K562 (cell line): ENCODE data around the gene RTL1. TPM values are rescaled to one million over a fixed set of nuclear protein-coding genes. Genes with fewer than 3 reads are reported as not detected.

Experiments used
- BCOR ChIP-seq: fragments of 450-650 bp; IDR thresholded peaks from 2 replicates; pipeline ENCODE4 v1.6.1; 2016
- CHD2 ChIP-seq: IDR thresholded peaks from 2 replicates; pipeline ENCODE4 v1.6.1; 2011; ENCODE audit warnings: low read depth, low read length
- E2F8 ChIP-seq: fragments of 450-650 bp; IDR thresholded peaks from 2 replicates; pipeline ENCODE4 v1.7.1; 2018; ENCODE audit warnings: mild to moderate bottlenecking, low read depth; ENCODE audit not compliant: partially characterized antibody
- GTF2E2 ChIP-seq: fragments of 200-800 bp; sonication (Bioruptor generic); IDR thresholded peaks from 2 replicates; pipeline ENCODE4 v1.6.1; 2016; ENCODE audit warnings: missing genetic modification characterization, missing compliant biosample characterization
- HBP1 ChIP-seq: fragments of 450-650 bp; formaldehyde crosslinking; IDR thresholded peaks from 2 replicates; pipeline ENCODE4 v1.4.0; 2022; ENCODE audit warnings: missing genetic modification characterization
- MAFF ChIP-seq: IDR thresholded peaks from 2 replicates; pipeline ENCODE4 v1.6.1; 2012; ENCODE audit warnings: low read length, improper control_type of control experiment
- MEF2D ChIP-seq: conservative IDR thresholded peaks from 2 replicates; pipeline ENCODE4 v1.6.1; 2016; ENCODE audit warnings: low read depth, missing genetic modification characterization, missing compliant biosample characterization
- NR2F6 ChIP-seq: fragments of 450-650 bp; formaldehyde crosslinking; IDR thresholded peaks from 2 replicates; pipeline ENCODE4 v1.4.0; 2020; ENCODE audit warnings: mild to moderate bottlenecking
- PML ChIP-seq: IDR thresholded peaks from 2 replicates; pipeline ENCODE4 v1.6.1; 2012; ENCODE audit warnings: low read length, inconsistent platforms
- ZC3H11A ChIP-seq: IDR thresholded peaks from 2 replicates; pipeline ENCODE4 v1.6.1; 2012; ENCODE audit warnings: low read depth, low read length, improper control_type of control experiment
- ZNF146 ChIP-seq: IDR thresholded peaks from one replicate; pipeline ENCODE4 v1.6.1; 2018; ENCODE audit warnings: missing compliant biosample characterization; ENCODE audit not compliant: unreplicated experiment
- ZNF253 ChIP-seq: fragments of 250-450 bp; sonication (Bioruptor Pico); conservative IDR thresholded peaks from 2 replicates; pipeline ENCODE4 v1.6.1; 2021; ENCODE audit warnings: mild to moderate bottlenecking
- ZNF384 ChIP-seq: IDR thresholded peaks from 2 replicates; pipeline ENCODE4 v1.6.1; 2012; ENCODE audit warnings: low read depth, low read length, improper control_type of control experiment
- ZNF561 ChIP-seq: fragments of 450-650 bp; formaldehyde crosslinking; conservative IDR thresholded peaks from 2 replicates; pipeline ENCODE4 v1.4.0; 2020; ENCODE audit warnings: mild to moderate bottlenecking, moderate library complexity
- polyA plus RNA-seq, 8 experiments: library from polyadenylated mRNA; depleted of rRNA in 4 of 8; stranded (reverse) in 5 of 8; unstranded in 3 of 8; fragments of >200 nt; fragmentation: Nextera tagmentation in 2 of 8; fragmentation: Illumina TruSeq in 1 of 8; extraction: Ambion mirVana in 2 of 8; extraction: Trizol in 1 of 8; gene quantifications; 2 replicates each; pipeline versions ENCODE4 v1.2.1 to v1.2.3, GENCODE V29; 2011 to 2014; ENCODE audit warnings: inconsistent platforms in 1 of 8, missing spikeins in 1 of 8
- total RNA-seq, 7 experiments: library from RNA; depleted of rRNA in 6 of 7; stranded (reverse); fragments of >200 nt in 6 of 7; fragmentation: Illumina TruSeq in 2 of 7; extraction: Trizol in 2 of 7; gene quantifications; 2 replicates each; pipeline versions ENCODE4 v1.2.1 to v1.2.3, GENCODE V29; 2011 to 2021; ENCODE audit warnings: low replicate concordance in 1 of 7
- TF ChIP-seq, protein P1 (sequence below): fragments of 450-650 bp; IDR thresholded peaks from 2 replicates; pipeline ENCODE4 v1.6.1; 2014; ENCODE audit warnings: low read depth, mild to moderate bottlenecking, moderate library complexity, borderline replicate concordance
- TF ChIP-seq, protein P2 (sequence below): fragments of 250-450 bp; sonication (Bioruptor Pico); IDR thresholded peaks from 2 replicates; pipeline ENCODE4 v1.4.0; 2020; ENCODE audit warnings: mild to moderate bottlenecking, moderate library complexity
- TF ChIP-seq, protein P3 (sequence below): sonication (generic); formaldehyde crosslinking; IDR thresholded peaks from 2 replicates; pipeline ENCODE4 v1.8.0; 2022; ENCODE audit warnings: mild to moderate bottlenecking, missing genetic modification reagents

Gene RTL1
- total and polyA plus RNA-seq, 9 of the 15 experiments (the other 6 are each of a cell fraction or from before 2014, with no cell fraction given): not detected

DNA sequence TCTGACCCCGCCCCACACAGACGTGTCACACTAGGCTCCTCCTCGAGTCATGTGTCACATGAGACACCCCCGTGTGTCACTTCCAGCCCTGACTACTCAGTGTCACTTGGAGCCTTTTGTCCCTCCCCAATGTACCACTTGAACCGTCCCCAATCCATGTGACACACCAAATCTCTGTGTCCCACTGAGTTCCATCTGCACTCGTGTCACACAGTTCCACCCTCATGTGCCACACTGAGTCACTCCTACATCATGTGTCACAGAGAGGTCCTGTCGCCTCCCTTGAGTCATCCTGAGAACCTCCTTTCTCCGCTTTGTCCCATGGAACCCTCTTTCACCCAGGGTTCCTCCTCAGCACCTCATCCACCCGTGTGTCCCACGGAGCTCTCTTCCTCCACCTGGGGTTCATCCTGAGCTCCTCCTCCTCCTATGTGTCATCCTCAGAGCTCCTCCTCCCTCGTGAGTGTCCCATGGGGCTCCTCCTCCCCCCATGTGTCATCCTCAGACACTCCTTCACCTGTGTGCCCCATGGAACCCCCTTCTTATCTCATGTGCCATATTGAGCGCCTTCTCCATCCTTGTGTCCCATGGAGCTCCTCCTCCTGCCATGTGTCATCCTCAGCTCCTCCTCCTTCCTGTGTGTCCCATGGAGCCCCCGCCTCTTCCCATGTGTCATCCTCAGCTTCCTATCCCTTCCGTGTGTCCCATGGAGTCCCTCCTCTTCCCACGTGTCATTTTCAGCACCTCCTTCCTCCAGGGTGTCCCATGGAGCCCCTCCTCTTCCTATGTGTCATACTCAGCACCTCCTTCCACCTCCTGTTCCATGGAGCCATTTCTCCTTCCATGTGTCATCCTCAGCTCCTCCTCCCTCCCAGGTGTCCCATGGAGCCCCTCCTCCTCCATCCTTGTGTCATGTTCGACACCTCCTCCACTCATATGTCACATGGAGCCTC, 32.0 kb downstream of the RTL1 start (continued):
- TF ChIP-seq, protein P1, sequence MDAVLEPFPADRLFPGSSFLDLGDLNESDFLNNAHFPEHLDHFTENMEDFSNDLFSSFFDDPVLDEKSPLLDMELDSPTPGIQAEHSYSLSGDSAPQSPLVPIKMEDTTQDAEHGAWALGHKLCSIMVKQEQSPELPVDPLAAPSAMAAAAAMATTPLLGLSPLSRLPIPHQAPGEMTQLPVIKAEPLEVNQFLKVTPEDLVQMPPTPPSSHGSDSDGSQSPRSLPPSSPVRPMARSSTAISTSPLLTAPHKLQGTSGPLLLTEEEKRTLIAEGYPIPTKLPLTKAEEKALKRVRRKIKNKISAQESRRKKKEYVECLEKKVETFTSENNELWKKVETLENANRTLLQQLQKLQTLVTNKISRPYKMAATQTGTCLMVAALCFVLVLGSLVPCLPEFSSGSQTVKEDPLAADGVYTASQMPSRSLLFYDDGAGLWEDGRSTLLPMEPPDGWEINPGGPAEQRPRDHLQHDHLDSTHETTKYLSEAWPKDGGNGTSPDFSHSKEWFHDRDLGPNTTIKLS: peak; percentile 62; the same call in 1 of the 2 replicates
- TF ChIP-seq BCOR: no peak
- TF ChIP-seq GTF2E2 (tag): no peak
- TF ChIP-seq HBP1 (CRISPR knock-in tag): no peak
- TF ChIP-seq, protein P2, sequence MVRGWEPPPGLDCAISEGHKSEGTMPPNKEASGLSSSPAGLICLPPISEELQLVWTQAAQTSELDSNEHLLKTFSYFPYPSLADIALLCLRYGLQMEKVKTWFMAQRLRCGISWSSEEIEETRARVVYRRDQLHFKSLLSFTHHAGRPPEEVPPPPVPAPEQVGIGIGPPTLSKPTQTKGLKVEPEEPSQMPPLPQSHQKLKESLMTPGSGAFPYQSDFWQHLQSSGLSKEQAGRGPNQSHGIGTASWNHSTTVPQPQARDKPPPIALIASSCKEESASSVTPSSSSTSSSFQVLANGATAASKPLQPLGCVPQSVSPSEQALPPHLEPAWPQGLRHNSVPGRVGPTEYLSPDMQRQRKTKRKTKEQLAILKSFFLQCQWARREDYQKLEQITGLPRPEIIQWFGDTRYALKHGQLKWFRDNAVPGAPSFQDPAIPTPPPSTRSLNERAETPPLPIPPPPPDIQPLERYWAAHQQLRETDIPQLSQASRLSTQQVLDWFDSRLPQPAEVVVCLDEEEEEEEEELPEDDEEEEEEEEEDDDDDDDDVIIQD (CRISPR knock-in tag): no peak
- no peak for TF ChIP-seq ZNF253
- 0 out of 2 replicates have a peak, but pooled peaks have one; percentile 18 for TF ChIP-seq PML
- TF ChIP-seq ZNF146 (CRISPR knock-in tag): no peak
- no peak for TF ChIP-seq ZNF561 (CRISPR knock-in tag)
- TF ChIP-seq MEF2D (tag): no peak
- TF ChIP-seq NR2F6: no peak
- TF ChIP-seq ZC3H11A: no peak
- TF ChIP-seq E2F8: no peak
- no peak for TF ChIP-seq CHD2
- TF ChIP-seq ZNF384: no peak
- TF ChIP-seq, protein P3, sequence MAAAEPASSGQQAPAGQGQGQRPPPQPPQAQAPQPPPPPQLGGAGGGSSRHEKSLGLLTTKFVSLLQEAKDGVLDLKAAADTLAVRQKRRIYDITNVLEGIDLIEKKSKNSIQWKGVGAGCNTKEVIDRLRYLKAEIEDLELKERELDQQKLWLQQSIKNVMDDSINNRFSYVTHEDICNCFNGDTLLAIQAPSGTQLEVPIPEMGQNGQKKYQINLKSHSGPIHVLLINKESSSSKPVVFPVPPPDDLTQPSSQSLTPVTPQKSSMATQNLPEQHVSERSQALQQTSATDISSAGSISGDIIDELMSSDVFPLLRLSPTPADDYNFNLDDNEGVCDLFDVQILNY: no peak
- no peak for TF ChIP-seq MAFF
